AG09309 (cell line): ENCODE results near the gene MAP4K4.
A peak's percentile ranks its signal among the peaks of the same experiment; 100 is the strongest.
"Not testable (repeated sequence)": the region's sequence is repeated elsewhere in the genome, so short reads cannot be mapped to it uniquely, and the experiment has no call there.

ENCODE experiments used
- DNase-seq: peaks from one replicate; pipeline ENCODE4 v3.0.0-alpha.2; 2010; ENCODE audit warnings: low read depth
- H3K4me3 ChIP-seq: 2 replicates; pipeline ENCODE4 v1.5.1; 2011; ENCODE audit warnings: mild to moderate bottlenecking, low read depth, low read length, moderate library complexity; ENCODE audit not compliant: control insufficient read depth
- CTCF ChIP-seq: IDR thresholded peaks from 2 replicates; pipeline ENCODE4 v1.5.1; 2011; ENCODE audit warnings: mild to moderate bottlenecking, low read depth, low read length, inconsistent platforms; ENCODE audit not compliant: insufficient read depth, control insufficient read depth; ENCODE audit errors: missing control alignments

Gene MAP4K4

DNA sequence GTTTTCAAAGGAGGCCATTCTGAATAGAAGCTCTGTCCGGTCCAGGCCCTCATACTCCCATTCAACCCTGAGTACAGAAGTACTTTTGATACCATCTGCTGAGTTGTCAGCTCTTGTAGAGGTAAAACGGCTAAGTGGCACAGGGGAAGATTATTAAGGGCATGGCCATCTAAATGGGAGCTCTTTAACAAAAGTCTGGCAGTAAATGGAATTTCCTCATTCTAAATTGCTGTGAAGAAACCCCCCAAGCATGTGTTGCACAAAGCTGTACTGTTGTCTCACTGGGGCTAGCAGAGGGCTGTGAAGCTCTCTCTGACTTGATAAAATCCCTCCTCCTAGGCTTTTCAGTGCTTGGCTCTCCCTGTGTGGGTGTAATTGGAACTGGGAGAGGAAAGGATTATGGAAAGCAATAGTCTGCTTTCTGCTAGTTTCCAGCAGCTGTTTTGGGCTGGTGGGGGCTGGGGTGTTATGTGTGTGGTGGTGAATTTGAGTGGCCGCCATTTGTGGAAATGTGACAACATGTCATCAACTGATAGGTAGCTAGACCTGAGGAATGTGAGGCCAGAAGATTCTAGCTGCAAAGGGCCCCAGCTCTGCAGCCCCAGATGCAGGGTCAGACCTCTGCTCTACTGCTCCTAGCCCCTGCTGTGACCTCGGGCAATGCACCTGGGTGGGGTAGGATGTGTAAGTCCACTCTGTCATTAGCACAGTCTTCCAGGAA lies 65.1 kb downstream of the MAP4K4 start:
- no peak for DNase-seq
- no peak for TF ChIP-seq CTCF
- H3K4me3 ChIP-seq = no peak overlapping the region

DNA sequence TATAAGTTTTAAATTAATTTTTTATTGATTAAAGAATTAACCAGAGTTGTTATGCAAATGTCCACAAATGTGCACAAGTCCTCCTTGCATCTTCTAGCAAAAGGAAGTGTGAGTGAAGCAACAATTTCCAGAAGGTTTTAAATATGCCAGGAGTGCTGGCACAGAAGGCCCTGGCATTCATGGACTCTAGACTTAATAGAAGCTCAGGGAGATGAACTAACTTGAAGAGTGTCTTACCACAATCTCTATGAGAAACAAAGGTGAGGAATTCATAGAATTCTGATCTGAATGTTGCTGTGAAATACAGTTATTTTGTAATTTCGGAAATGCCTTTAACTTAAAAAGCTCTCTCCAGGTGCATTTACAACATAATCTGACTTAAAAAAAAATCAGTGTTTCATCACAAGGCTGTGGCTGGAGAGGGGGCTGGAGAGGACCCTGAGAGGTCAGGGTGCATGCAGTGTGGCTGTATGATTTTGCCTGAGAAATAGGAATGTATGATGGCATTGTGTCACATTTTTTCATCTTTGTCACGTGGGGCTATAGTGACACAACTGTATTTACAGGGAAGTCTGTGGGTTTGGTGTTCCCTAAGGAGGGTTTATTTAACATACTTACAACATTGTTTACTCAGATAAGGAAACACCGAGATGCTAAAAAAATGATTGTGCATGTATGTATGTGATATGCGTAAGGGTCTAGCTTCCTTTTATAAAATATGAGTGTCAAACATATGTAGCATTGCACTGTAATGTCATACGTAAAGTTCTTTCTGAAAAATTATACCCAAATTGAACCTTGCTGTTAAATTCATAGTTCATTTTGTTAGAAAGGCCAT lies 66.2 kb downstream of the MAP4K4 start:
- TF ChIP-seq CTCF = no peak
- no peak overlapping the region for H3K4me3 ChIP-seq
- no peak for DNase-seq

DNA sequence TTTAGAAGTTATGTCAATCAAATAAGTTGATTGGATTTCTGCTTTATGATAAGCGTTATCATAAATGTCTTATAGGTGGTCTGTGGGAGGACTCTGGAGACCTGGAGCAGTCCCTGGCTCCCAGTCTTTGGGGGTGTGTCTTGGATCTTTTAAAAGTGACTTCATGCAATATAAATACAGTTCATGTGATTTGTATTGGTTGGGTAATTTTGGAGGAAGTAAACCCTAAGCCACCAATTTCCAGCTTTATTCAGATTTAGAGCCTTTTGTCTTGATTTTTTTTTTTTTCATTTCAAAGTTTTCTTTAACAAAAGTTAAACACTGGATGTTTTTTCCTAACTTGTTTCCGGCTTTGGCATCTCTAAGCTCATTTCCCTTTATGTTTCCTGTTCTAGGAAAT lies 68.8 kb downstream of the MAP4K4 start:
- DNase-seq = no peak
- no peak overlapping the region for H3K4me3 ChIP-seq
- TF ChIP-seq CTCF = no peak

- H3K4me3 ChIP-seq = no peak overlapping the region; the same call in 1 of the 2 replicates
- no peak for TF ChIP-seq CTCF
- DNase-seq = peak; percentile 92
Observed at GRCh38 chr2:101766871-101767739, 69.6 kb downstream of the MAP4K4 start.

DNA sequence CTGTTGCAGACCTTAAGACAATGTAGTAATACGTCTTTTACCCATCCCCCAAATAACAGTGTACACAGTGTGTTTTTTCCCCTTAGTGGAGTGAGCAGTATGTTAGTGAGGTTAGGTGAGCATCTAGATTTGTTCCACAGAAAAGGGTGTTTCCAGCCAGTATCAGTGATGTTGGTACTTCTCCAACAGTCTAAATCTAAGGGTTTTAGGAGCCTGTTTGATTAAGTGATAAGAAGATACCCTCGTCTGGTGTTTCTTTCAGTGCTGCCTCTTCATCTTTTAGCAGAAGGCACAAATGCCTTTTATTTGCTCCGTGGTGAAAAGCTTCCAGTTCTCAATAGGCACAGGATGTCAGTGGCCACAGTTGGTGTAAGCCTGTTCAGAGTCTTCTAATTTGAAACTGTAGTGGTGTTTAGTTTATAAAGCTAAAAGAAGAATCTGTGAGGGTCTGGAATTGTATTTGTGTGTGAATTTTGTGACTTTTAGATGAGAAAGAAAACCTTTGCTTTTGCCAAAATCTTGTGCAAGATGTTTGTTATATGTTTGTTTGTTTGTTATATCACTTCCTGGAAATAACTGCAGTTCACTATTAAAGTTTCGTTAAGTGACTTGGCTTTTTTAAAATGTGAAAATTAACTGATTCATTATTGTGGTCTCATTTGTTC lies 71.2 kb downstream of the MAP4K4 start:
- H3K4me3 ChIP-seq = no peak overlapping the region
- no peak for TF ChIP-seq CTCF
- no peak for DNase-seq

- not testable (repeated sequence) for DNase-seq, H3K4me3 ChIP-seq
Observed at GRCh38 chr2:101769726-101770125, 72.2 kb downstream of the MAP4K4 start.

DNA sequence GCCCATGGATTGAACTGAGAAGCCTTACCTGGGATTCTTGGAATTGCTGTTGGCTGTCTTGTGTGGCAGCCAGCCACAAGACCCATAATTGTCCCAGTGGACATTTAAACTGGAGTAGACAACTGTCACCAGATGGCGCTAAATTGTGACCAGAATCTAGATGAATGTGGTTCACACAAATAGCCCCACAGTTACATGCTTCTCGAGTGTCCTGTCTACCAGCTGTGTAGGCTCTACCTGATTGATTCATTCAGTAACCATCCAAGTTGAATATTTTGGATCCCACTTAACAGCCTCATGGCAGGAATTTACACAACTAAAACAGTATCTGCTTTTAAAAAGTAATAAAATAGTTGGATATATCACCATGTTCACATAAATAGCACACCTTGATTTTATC lies 73.2 kb downstream of the MAP4K4 start:
- no peak overlapping the region for H3K4me3 ChIP-seq
- peak; percentile 32 for TF ChIP-seq CTCF
- DNase-seq = no peak
